HL-60/S4 treated with phorbol 12-myristate 13-acetate at 8.2 ng/mL for 4 days and 3 days (cell line): ENCODE data around the gene RPL41.
"Not testable (repeated sequence)": the region's sequence is repeated elsewhere in the genome, so short reads cannot be mapped to it uniquely, and the experiment has no call there.

ENCODE experiments used
- in situ Hi-C: fragments of 300-500 bp; cut with MboI; formaldehyde crosslinking; loops from 2 replicates; pipeline ENCODE4 v1.15.0; 2022; ENCODE audit warnings: low sequenced_read_pairs

Gene RPL41

DNA sequence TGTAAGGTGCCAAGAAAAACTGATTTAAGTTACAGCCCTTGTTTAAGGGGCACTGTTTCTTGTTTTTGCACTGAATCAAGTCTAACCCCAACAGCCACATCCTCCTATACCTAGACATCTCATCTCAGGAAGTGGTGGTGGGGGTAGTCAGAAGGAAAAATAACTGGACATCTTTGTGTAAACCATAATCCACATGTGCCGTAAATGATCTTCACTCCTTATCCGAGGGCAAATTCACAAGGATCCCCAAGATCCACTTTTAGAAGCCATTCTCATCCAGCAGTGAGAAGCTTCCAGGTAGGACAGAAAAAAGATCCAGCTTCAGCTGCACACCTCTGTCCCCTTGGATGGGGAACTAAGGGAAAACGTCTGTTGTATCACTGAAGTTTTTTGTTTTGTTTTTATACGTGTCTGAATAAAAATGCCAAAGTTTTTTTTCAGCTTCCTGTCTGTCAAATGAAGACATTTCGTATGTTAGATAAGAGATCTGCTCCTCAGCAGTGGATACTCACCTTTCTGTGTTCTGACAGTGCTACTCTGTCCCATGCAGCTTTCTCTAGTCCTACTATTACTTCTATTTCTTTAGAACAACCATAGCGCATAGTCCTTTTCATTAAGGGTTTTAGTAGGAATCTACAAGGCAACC is 13.2 kb upstream of the RPL41 start:
- in situ Hi-C loops, result no loop called here

DNA sequence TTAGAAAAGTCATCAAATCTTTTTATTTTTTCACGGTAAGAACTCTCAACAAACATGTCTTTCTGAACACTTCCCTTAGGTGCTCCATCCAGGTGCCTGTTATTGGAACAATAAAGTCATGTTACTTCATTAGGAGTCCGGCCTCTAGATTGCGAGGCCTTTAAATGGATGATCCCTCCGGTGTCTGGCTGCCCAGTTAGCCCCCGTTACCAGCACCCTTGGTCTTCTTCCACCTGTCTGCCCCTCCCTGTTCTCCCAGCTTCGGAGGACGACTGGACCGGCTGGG is 12.7 kb upstream of the RPL41 start:
- in situ Hi-C loops, result no loop called here

DNA sequence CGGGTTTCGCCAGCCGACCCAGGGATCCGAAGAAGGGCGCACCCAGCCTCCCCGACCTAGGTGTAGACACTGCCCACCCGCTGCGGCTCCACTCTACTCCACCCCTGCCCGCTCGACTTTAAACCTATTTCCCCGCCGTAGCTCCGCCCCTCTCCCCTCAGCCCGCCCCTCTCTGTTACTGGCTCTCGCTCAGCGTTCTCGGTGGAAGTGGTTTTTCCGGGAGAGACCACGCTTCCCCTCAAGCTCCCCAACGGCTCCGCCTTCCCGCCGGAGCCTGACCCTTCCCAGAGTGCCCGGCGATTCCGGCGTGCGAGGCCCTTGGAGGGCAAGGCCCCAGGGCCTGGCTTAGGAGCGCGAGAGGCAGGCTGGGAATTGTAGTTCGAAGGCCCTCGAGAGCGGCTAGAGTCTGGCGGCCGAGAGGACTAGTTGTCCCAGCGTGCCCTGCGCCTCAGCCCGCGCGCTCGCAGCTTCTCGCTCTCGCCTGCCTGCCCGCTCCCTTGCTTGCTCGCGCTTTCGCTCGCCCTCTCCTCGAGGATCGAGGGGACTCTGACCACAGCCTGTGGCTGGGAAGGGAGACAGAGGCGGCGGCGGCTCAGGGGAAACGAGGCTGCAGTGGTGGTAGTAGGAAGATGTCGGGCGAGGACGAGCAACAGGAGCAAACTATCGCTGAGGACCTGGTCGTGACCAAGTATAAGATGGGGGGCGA is 12.2 kb upstream of the RPL41 start, which contains the start of gene PA2G4:
PA2G4 (plus strand) TSS at position 451 of the 706 bp plus-strand sequence; CDS start at position 630, 179 bp downstream.
- in situ Hi-C loops, result no loop called here

DNA sequence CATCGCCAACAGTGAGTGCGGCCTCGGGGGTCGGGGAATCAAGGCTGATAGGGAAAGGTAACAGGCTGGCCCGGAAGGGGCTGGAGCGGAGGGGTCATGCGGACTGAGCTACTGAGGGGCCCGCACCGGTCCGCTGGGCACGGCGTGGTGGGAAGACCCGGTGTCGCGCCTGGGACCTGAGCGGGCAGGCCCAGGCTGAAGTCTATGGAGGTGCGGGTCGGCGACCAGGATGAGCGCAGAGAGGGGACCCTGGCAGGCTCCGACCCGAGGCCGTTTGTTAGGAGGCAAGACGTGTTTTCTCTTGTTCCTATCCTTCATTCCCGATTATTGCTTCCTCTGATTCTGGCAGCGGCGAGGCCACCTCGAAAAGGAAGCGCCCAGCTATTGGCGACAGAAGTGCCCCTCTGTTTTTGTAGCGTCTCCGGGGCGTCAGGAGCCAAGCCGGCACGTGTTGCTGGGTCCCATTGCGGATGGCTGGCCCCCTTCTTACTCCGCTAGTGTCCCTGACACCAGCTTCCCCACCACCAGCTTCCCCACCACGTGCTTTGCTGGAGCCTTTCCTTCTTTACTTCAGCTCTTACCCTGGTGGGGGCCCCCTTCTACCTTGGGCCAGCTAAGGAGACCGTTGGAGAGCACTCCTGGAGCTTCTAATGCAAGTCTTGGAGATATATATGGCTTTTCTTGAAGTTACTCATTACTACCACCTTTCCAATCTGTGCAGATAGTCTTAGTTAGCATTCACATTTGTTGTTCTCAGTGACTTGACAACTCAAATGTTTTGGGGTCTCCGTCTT is 11.4 kb upstream of the RPL41 start:
- in situ Hi-C loops, result no loop called here

DNA sequence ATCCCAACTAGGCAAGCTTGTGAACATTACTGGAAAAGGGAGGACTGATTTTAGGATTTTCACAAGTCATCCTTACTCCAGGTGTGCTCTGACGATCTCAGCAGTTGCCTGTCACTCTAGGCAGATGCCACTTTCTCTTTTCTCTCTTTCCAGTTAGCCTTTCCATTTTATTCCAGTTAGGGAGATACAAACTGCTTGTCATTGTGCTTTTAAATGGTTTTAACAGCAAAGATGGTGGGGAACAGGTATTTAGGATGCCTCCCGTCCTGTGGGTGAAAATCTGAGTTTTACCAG is 10.9 kb upstream of the RPL41 start:
- in situ Hi-C loops, result no loop called here

DNA sequence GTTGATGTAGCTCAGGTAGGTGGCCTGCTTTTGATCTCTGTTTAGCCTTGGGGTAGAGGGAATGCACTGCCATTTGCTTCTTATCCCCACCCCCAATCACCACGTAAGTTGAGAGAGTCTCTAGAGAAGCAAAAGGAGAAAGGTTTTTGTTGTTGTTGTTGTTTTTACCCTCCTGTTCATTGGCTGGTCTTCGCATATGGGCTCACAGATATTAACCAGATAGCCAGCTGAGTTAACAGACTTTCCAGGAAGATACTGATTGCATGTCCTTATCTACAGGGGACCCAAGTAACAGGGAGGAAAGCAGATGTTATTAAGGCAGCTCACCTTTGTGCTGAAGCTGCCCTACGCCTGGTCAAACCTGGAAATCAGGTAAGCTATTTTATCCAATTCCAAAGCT is 9.2 kb upstream of the RPL41 start:
- in situ Hi-C loops, result no loop called here

DNA sequence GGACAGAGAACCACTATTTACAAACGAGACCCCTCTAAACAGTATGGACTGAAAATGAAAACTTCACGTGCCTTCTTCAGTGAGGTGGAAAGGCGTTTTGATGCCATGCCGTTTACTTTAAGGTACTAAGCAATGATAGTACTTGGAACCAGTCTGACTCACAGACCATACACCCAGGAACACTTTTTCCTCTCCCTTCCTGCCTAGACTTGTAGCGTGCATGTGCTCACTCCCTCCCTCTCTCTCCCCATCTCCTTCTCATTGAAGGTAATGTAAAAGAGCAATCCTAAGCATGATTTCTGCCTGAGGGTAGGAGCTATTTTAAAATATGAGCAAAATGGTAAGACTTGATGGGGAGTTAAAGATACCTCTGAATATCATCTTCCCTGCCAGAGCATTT is 5.9 kb upstream of the RPL41 start:
- in situ Hi-C loops, result no loop called here

DNA sequence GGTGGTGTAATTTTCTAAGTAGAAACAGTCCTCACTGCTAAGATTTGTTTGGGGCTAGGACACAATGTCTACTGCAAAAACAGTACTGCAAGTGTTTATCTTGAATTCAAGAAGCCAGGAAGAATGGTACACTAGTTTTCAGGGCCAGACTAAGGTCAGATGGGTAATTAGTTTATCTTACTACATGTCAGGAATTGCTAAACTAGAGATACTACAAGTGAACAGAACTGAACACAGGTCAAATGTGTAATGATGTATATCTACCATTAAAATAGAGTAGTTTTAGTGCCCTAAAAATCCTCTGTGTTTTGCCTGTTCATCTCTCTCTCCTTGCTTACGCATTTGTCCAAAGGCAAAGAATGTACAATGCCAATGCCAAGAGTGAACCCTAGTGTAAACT is 2.3 kb upstream of the RPL41 start:
- in situ Hi-C loops, result no loop called here

DNA sequence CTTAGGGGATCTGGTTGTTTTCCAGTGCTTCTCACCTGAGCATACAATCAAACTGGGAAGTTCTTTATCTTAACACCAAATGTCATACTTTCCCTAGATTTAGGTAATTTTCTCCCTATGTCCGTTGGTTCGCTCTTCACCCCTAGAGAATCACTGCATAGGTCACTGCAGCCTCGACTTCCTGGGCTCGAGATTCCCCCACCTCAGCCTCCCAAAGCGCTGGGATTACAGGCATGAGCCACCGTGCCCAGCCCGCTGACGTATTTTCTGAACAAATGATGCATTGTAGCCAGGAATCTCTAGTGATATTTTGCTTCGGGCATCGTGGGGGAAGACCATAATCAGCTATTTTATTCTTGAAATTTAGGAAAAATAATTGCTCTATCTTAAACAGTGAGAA is 1.1 kb upstream of the RPL41 start:
- in situ Hi-C loops, result no loop called here

DNA sequence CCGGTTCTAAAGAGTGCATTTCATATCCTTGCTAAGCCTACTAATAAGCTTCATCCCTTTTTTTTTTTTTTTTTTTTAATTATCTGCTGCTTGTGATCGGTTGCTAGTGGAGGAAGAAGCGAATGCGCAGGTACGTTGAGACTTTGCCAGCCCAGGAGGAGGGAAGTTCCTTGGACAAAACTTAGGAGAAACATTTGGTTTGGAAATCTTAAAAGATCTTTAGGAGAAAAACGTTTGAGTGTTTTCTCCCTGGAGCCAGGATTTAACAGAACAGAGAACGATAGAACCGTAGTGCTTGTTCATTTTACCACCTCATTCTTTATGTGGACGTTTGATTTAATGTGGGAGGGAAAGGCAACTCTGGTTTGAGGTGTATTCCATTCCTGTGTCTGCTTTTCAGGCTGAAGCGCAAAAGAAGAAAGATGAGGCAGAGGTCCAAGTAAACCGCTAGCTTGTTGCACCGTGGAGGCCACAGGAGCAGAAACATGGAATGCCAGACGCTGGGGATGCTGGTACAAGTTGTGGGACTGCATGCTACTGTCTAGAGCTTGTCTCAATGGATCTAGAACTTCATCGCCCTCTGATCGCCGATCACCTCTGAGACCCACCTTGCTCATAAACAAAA is 761 bp downstream of the RPL41 start:
- in situ Hi-C loops, result not testable (repeated sequence)

DNA sequence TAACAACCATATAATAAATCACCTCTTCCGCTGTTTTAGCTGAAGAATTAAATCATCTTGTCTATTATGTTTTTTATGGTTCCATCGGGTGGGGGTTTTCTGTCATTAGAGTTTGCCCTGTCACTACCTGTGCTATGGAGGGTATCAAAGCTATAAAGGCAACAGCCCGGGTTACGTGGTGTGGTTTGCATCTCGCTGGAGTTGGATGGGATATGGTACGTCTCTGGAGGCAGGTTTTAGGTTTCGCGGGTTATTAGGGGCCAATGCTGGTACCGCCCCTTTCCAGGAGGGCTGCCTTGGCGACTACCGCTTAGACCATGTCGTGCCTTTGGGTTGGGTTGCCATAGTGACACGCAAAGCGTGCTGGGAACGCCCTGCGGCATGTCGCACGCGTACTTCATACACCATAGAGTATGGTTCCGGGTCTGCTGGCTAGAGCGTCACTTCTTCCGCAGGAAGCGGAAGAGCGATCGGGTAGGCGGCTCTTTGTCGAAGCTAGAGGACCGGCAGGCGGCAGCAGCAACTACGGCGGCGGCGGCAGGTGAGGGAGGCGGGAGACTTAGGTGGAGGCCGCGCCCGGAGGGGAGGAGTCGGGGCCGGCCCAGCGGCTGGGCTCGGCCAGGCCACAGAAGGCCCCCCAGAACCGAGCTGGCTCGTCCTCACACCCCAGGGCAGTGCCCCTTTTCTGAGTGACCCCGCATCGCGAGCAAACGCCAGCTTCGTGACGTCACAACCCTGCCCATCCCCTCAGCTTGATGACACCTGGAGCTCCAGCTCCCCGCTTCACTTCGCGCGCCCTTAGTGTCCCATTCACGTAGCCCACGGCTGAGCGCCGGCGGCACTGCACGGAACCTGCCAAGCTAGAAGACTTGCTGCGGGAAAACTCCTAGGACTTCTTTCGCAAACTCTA is 1.6 kb downstream of the RPL41 start, which contains the start of gene ZC3H10:
ZC3H10 (plus strand) TSS at position 489 of the 910 bp plus-strand sequence. CDS start 2,297 bp downstream, outside the sequence.
- in situ Hi-C loops, result no loop called here

DNA sequence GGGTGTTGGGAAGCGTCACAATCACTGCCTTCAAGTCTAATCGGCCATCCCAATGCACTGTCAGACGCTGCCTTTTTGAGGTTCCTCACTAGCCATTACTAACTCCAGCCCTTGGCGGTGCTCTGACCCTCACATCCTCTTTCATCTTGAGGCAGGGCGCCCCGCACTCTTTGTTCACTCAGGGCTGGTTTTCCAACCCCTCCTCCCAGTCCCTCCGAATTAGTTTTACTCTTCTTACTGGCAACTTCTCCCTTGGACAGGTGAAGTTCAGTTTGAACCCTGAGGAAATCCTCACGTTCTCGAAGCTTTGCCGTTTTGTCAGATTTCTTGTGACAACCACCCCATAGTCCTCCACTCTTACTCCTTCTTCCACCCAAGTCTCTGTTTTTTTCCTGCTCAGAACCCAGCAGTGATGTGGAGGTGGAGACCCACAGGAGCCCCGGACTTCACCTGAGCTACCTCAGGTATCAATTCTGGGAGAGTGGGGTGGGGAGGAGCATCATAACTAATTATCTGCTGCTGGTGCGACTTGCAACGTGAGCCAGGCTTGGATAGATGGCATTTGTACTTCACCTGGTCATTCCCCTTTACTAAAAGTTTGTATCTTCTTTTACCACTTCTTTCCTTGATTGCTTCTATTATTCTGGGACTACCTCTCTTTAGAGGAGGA is 2.4 kb downstream of the RPL41 start:
- in situ Hi-C loops, result no loop called here

DNA sequence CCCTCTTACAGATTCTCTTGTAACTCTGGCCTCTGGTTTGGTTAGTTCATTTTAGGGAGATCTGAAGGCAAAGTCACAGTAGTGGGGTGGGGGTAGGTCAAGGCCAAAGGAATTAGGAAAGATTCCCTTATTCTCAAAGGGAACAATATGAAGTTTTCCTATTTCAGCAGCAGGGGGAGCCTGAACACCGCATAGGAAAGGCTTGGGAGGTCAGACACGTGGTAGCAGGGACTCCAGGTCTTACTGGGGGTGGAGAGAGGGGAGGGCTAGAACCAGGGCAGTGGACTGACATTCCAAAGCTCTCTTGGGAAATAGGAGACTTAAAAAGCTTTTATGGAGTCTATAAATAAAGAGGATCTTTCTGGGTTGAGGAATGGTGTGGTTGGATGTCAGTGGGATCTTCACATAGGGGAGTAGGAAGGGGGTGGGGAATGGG is 2.9 kb downstream of the RPL41 start:
- in situ Hi-C loops, result no loop called here

DNA sequence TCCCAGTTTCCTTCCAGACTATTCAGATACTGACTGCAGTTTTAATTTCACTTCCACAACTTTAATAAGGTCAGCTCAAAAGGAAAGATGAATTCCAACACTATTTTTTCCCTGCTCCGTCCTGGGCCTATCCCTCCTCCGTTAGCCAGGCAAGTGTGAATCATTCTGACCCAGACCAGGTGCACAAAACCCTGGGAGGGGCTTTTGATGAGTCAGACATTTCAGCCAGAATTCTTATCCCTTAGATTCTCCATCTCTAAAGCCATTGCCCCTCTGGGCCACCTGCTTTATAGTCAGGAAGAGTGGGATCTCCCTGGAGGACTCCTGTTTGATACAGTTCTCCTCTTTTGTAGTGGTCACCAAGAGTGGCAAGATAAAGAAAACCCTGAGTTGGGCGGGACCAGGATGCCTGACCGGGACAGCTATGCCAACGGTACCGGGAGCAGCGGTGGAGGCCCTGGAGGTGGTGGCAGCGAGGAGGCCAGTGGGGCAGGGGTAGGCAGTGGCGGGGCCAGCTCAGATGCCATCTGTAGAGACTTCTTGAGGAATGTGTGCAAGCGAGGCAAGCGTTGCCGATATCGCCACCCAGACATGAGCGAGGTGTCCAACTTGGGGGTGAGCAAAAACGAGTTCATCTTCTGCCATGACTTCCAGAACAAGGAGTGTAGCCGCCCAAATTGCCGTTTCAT is 3.9 kb downstream of the RPL41 start:
- in situ Hi-C loops, result no loop called here

DNA sequence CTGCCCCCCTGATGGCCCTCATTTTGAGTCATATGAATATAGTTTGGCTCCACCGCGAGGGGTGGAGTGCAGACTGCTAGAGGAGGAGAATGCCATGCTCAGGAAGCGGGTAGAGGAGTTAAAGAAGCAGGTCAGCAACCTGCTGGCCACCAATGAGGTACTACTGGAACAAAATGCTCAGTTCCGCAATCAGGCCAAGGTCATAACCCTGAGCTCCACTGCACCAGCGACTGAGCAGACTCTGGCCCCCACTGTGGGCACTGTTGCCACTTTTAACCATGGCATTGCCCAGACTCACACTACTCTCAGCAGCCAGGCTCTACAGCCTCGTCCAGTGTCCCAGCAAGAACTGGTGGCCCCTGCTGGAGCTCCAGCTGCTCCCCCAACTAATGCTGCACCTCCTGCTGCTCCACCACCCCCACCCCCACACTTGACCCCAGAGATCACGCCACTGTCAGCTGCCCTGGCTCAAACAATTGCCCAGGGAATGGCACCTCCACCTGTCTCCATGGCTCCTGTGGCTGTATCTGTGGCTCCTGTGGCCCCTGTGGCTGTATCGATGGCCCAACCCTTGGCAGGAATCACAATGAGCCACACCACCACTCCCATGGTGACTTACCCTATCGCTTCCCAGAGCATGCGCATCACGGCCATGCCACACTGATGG is 4.9 kb downstream of the RPL41 start:
- in situ Hi-C loops, result no loop called here

DNA sequence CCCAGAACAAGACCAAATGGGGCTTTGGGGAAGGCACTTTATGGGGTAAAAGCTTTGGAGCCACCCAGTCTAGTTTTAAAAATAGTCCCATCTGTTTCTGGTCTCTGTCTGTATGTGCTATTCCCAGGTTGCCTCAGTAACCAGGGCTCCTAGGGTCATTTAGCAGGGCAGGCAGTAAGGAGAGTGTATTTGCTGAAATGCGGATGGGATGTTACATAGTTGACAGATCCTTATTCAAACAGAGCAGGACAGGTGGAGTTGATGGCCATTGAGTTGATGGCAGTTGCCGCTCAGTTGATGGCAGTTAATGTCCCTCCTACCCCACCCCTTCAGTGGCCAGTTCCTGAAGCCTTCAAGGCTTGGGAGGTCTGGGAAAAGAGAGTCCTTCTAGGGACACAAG is 6.2 kb downstream of the RPL41 start:
- in situ Hi-C loops, result no loop called here

DNA sequence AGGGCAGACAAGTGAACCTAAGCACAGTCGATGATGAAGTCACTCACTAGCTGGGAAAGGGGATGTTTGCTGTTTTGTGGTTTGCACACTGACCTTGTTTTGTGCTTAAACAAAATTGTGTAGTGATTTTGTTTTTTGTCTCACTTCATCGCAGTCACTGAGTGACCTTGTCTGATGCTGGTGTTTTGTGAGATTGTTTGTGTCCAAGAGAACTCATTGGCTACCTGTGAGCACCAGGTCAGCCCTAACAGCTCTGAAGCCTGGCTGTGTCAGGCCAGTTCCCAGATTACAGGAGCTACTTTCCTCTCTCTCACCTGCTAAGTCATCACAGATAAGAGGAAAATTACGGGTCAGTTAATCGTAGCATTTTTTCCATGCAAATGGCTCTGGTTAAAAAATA is 7.7 kb downstream of the RPL41 start:
- in situ Hi-C loops, result no loop called here

DNA sequence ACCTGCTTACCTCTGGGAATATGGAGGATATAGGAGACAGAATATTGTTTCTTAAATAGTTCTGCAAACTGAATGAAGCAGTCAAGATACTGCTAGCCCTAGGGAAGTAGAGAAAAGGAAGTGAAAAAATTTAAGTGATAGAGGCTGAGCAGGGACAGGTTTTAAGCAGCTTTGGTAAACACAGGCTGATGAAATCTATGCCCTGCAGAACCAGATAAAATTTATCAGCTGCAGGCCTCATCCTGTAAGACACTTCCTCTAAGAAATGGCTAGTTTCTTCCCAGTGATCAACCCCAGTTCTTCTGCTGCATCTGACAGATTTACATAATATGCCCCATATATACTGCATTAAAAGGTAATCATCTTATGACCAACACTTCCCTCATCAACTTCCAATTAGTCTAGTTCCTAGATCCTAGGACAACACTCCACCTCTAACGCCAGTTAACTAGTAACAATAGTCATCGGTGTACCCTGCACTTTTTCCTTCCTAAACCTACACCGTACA is 10.4 kb downstream of the RPL41 start:
- in situ Hi-C loops, result no loop called here

DNA sequence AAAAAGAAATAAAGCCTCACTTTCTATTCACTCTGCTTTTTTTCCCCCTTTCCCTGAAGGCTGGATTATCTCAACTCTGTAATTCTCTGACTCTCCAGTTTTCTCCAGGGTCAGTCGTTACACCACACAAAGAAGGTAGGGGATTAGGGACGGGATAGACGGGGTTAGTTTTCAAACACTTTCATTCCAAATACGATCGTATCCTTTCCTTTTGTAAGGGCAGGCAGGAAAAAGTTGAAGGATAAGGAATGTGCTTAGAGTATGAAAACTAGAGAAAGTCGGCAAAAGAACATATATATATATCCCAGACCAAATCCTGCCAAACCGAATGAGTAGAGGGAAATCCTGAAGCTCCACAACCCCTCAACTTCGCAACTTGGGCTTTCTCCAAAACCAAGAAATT is 11.1 kb downstream of the RPL41 start:
- in situ Hi-C loops, result no loop called here
